ENCODE data around the gene FSTL3.
A peak's percentile ranks its signal among the peaks of the same experiment; 100 is the strongest.

Gene FSTL3

GRCh38 chr19:645912-646778 is 30.0 kb upstream of the FSTL3 start:
- no peak for DNase-seq (ENCODE audit: low spot score)

DNA sequence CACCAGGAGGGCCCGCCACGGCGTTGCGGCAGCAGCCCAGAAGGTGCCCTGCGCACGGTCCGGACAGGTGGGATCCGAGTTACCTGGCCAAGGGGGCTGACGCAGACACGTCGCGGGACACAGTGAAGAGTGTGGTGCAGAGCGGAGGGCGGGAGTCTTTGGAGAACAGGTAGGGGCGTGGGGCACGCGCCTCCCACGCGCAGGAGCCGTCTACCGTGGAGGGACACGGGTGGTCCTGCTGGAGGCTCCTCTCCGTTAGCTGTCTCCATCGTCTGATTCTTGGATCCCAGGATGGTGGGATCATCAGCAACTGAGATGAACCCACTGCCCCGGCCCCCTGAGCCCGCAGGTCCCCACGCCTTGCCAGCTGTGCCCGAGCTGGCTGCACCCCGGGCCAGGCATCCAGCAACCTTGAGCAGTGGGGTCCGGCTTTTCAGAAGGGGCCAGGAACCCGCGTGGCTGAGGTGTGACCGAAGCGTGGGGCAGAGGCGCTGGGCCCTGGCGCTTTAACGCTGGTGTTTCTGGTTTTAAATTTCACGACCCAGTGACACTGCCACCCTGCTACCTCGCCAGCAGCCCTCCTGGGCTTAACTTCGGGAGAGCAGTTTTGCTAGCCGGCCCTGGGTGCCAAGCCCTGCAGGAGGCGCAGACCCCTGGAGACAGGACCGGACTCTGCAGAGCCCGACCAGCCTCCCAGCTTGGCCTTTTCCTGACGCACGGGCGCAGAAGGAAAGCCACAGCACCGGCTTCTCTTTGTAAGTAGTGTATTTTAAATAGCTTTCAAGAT is 29.2 kb upstream of the FSTL3 start:
- no peak for DNase-seq (ENCODE audit: low spot score)

- DNase-seq (ENCODE audit: low spot score) = no peak
These were observed 28.5 kb upstream of the FSTL3 start for GRCh38 chr19:647566-648284.

DNA sequence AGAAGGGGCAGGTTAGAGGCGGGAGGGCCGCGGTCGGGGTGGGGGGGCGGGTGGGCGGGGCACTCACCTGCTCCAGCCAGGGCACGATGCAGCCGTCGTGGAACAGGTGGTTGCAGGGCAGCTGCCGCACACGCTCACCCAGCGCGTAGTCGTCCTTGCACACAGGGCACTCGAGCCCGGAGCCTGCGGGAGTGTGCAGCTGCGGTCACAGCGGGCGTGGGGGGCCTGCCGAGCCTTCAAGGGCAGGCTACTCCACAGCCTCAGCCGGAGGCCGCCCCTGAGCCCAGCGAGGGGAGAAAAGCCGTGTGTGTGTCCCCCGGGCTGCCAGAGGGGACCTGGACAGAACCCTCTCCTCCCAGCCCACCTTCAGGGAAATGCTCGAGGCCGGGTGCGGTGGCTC is 27.9 kb upstream of the FSTL3 start:
- DNase-seq (ENCODE audit: low spot score) = no peak

- DNase-seq (ENCODE audit: low spot score) = no peak
These were observed 27.0 kb upstream of the FSTL3 start for GRCh38 chr19:648904-649801.

DNA sequence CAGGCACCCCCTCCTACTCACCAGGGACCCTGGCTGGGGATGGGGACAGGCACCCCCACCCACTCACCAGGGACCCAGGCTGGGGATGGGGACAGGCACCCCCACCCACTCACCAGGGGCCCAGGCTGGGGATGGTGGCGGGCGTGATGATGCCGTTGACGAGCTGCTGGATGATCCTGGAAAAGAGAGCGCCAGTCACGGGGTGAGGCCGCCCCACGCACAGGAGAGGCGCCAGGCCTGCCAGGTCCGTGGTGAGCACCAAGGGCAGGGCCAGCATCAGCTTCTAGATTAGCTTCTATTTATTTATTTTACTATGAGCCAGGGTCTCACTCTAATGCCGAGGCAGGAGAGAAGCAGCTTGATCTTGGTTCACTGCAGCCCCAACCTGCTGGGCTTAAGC is 26.1 kb upstream of the FSTL3 start:
- DNase-seq (ENCODE audit: low spot score) = no peak

GRCh38 chr19:651114-651818 is 24.9 kb upstream of the FSTL3 start:
- no peak for DNase-seq (ENCODE audit: low spot score)

DNA sequence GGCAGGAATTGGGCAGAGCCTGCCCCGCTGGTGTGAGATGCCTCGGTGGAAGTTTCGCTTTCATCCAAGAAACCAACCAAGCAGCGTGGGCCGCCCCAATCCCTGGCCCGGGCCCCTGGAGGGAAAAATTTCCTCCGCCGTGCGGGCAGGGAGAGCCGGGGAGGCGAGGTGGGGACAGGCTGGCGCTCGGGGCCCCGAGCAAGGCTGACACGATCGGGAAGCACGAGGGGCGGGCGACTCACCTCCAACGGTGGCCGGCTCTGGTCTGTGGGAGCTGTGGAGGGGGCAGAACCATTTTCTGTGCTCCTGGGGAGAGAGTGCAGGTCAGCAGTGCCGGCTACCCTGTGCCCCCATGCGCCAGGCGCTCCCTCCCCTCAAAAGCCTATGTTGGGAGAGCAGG is 24.2 kb upstream of the FSTL3 start:
- DNase-seq (ENCODE audit: low spot score) = no peak

- no peak for DNase-seq (ENCODE audit: low spot score)
These were observed 23.5 kb upstream of the FSTL3 start for GRCh38 chr19:652467-653389.

DNA sequence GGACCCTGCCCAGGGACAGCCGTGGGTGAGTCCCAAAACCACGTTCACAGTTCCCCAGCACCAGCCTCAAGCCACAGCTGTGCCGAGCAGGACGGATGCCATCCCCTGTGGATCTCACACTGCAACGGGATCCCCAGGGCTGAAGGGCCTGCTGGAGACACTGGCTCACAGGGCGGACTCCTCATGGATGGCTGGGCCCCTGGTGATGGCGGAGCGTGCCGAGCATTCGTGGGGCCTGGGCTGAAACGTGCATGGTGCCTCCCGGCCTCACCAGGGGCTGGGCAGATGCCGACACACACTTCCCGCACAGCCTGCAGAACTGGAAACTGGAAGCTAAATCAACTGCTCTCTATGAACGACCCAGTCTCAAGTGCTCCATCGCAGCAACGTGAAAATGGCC is 22.8 kb upstream of the FSTL3 start:
- DNase-seq (ENCODE audit: low spot score) = no peak

DNA sequence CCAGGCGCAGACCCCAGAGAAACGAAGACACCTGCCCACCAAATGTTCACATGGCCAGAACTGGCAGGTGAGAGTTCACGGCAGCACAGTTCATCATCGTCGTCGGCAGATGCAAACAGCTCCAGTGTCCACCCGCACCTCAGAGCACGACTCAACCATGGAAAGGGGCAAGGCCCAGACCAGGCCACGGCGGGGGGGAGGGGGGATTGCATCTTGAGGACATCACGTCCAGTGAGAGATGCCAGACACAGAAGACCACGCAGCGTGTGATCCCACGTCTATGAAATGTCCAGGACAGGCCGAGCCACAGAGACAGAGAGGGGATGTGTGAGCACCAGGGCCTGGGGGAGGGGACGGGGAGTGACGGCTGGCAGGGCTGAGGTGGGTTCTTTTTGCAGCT is 20.5 kb upstream of the FSTL3 start:
- DNase-seq (ENCODE audit: low spot score) = no peak

- no peak for DNase-seq (ENCODE audit: low spot score)
These were observed 19.2 kb upstream of the FSTL3 start for GRCh38 chr19:656751-657559.

- DNase-seq (ENCODE audit: low spot score) = no peak
These were observed 18.6 kb upstream of the FSTL3 start for GRCh38 chr19:657611-658010.

DNA sequence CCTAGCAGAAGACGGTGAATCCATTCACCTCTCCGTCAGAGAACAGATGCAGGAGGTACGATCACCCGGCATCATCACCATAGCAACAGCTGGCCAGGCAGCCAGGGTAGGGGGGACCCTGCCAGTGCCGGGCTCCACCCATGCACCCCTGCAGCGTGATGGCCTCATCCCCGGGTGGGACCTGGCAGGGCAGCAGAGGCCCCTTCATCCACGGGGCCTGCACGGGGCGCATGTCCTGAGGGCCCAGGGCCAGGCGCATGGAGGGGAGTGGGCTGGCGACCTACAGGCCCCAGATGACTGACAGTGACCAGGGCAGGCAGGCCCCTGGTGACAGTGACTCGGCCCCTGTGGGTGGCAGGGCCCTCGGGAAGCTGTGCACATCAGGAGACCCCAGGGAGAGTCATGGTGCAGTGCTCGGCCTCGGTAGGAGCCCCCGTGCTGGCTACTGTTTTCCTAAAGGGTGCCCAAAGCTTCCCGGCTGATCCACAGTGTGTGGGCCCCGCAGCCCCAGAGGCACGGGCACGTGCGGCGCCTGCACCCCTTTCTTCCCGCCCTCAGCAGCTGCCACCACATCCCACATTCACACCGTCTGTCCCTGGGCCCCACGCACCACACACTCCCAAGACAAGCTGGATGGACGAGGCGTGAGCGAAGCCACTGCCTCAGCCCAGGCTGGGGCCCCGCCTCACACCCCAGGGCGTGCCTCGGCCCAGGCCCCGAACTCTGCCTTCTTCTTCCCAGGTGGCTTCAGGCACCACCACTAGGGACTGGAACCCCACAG is 17.9 kb upstream of the FSTL3 start:
- DNase-seq (ENCODE audit: low spot score) = no peak

DNA sequence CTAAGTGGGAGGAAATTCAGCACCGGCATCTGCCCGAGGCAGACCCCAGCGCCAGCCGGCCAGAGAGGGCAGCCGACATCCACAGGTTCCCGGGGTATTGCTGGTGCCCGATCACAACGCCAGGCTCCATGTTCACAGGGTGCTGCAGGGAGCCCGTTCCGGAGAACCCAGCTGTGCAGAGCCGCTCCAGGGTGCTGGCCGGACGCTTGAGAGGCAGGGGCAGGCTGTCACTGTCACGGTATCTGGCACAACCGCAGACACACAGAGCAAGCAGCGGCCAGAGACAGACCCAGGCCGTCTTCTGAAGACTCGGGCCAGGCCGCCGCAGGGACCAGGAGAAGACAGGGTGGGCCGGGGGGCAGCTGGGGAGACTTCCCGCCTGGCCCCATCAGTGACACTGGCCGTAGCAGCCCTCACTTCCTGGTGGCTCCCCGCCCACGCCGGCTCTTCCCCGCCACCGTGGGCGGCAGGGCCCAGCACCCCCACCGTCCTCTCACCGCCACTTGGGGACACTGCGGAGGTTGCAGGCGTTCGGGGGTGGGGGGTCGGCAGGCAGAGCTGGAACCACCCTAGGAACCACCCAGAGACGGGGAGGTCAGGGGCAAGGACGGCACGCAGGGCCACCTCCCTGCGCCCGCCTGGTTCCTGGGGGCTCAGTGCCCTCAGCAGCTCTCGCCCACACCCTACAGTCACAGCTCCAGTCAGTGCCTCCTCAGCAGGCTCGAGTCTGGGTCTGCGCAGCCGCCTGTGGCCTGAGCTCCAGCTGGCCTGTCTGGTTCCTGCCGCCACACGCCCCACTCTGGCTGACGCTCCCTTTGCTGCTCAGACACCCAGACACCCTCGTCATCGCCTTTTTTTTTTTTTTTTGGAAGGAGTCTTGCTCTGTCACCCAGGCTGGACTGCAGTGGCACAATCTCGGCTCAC is 17.0 kb upstream of the FSTL3 start:
- peak; percentile 93 for DNase-seq (ENCODE audit: low spot score)

DNA sequence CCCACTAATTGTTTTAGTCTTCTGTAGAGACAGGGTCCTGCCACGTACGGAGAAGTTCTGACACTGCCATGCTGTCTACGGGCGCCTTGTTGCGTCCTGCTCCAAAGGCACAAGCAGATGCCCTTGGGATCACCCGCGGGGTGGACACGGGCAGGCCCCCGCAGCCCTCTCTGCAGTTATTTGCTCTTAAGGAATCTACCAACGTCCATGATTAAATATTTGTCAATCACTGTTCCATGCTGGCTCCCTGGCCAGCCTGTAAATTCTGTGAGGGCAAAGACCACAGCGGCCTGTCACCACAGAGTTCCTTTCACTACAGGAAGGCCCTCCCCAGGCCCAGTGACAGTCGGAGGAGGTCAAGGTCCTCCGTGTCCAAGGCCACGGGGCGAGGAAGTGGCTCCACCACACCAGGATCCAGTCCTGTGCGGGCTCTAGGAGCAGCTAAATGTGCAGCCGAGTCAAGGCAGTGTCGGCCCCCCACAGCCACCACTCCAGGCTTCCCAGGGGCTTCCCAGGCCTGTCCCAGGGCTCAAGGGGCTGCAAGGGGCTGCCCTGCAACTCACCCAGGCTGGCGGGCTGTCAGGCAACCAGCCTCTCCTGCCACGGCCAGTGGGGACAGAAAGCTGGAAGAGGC is 15.3 kb upstream of the FSTL3 start:
- no peak for DNase-seq (ENCODE audit: low spot score)

All from GM03348 (cell line).